Endodermal cell (in vitro differentiated cells): ENCODE measurements around the gene C21orf91. TPM values are rescaled to one million over a fixed set of nuclear protein-coding genes. Genes with fewer than 3 reads are reported as not detected.
A peak's percentile ranks its signal among the peaks of the same experiment; 100 is the strongest.

Source experiments
- DNase-seq: peaks from one replicate; pipeline ENCODE4 v3.0.0-alpha.2; 2017
- H3K27ac ChIP-seq: 2 replicates; pipeline ENCODE4 v1.5.1; 2013; ENCODE audit warnings: mild to moderate bottlenecking, low read depth, low read length, moderate library complexity
- H3K27me3 ChIP-seq: 2 replicates; pipeline ENCODE4 v1.6.1; 2013; ENCODE audit warnings: mild to moderate bottlenecking, low read length, moderate library complexity; ENCODE audit not compliant: insufficient read depth, control insufficient read depth, poor library complexity, severe bottlenecking
- H3K36me3 ChIP-seq: 2 replicates; pipeline ENCODE4 v1.7.0; 2013; ENCODE audit warnings: mild to moderate bottlenecking, low read length, moderate library complexity; ENCODE audit not compliant: control insufficient read depth, insufficient read depth
- H3K4me1 ChIP-seq: one replicate; pipeline ENCODE4 v1.7.0; 2013; ENCODE audit warnings: low read length; ENCODE audit not compliant: control insufficient read depth, insufficient read depth
- H3K4me3 ChIP-seq: 2 replicates; pipeline ENCODE4 v1.5.1; 2013; ENCODE audit warnings: mild to moderate bottlenecking, low read length, moderate library complexity
- H3K9ac ChIP-seq: 2 replicates; pipeline ENCODE4 v1.6.1; 2013; ENCODE audit warnings: mild to moderate bottlenecking, low read length, moderate library complexity; ENCODE audit not compliant: poor library complexity, severe bottlenecking; ENCODE audit errors: extremely low read depth
- H3K9me3 ChIP-seq: 2 replicates; pipeline ENCODE4 v1.6.1; 2013; ENCODE audit warnings: mild to moderate bottlenecking, low read length, moderate library complexity; ENCODE audit not compliant: control insufficient read depth
- H3K27ac Mint-ChIP-seq: 2 replicates; pipeline ENCODE4 v1.8.0; 2020; ENCODE audit warnings: mixed read lengths
- H3K27me3 Mint-ChIP-seq: 2 replicates; pipeline ENCODE4 v1.8.0; 2021; ENCODE audit warnings: mild to moderate bottlenecking, mixed read lengths; ENCODE audit not compliant: insufficient read depth
- H3K36me3 Mint-ChIP-seq: 2 replicates; pipeline ENCODE4 v1.8.0; 2020; ENCODE audit warnings: low read depth, mixed read lengths
- H3K4me1 Mint-ChIP-seq: 2 replicates; pipeline ENCODE4 v1.8.0; 2020; ENCODE audit warnings: mixed read lengths
- H3K4me3 Mint-ChIP-seq: 2 replicates; pipeline ENCODE4 v1.8.0; 2020; ENCODE audit warnings: mild to moderate bottlenecking, moderate library complexity, mixed read lengths
- H3K9me3 Mint-ChIP-seq: 2 replicates; pipeline ENCODE4 v1.8.0; 2020; ENCODE audit warnings: mild to moderate bottlenecking, mixed read lengths
- WGBS, 2 experiments: methylation state at CpG; one replicate each; pipeline versions ENCODE4 v1.1.5 to v1.1.7; 2013; ENCODE audit warnings: missing lambda C conversion rate in 2 of 2, mixed read lengths in 1 of 2; ENCODE audit not compliant: insufficient coverage in 1 of 2, insufficient read length in 1 of 2; 5-methylcytosine and 5-hydroxymethylcytosine counted together
- total RNA-seq, 2 donors: library from RNA; stranded (reverse); fragmentation: NEBNext Ultra II Directional in 1 of 2; extraction: Animal tissue kit (Norgen Biotek cat#: 25700) in 1 of 2; gene quantifications; 2 replicates in 1 of 2; 3 replicates in 1 of 2; pipeline ENCODE4 v1.2.1, GENCODE V29; 2021
- TF ChIP-seq, protein P1 (sequence below): fragments of 200-600 bp; sonication (generic); conservative IDR thresholded peaks from 2 replicates; pipeline ENCODE4 v1.5.0; 2021; ENCODE audit warnings: antibody characterized with exemption, mild to moderate bottlenecking

Gene C21orf91
- total RNA-seq, 2 donors from 2014 or later: 32.3 to 49.5 TPM

DNA sequence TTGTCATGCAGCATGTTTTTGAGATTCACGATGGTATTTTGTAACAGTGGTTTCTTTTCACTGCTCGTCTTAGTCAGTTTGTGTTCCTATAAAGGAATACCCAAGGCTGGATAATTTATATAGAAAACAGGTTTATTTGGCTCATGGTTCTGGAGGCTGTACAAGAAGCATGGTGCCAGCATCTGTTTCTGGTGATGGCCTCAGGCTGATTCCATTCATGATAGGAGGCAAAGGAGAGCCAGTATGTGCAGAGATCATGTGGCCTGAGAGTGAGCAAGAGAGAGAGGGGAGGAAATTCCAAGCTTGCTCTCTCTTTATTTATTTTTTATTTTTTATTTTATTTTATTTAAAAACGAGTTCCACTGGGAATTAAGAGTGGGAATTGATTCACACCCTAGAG lies 2.0 kb upstream of the C21orf91 start:
- H3K9me3 Mint-ChIP-seq: no peaks in the 10 kb centered on the region
- TF ChIP-seq, protein P1, sequence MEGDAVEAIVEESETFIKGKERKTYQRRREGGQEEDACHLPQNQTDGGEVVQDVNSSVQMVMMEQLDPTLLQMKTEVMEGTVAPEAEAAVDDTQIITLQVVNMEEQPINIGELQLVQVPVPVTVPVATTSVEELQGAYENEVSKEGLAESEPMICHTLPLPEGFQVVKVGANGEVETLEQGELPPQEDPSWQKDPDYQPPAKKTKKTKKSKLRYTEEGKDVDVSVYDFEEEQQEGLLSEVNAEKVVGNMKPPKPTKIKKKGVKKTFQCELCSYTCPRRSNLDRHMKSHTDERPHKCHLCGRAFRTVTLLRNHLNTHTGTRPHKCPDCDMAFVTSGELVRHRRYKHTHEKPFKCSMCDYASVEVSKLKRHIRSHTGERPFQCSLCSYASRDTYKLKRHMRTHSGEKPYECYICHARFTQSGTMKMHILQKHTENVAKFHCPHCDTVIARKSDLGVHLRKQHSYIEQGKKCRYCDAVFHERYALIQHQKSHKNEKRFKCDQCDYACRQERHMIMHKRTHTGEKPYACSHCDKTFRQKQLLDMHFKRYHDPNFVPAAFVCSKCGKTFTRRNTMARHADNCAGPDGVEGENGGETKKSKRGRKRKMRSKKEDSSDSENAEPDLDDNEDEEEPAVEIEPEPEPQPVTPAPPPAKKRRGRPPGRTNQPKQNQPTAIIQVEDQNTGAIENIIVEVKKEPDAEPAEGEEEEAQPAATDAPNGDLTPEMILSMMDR: no peak
- H3K9ac ChIP-seq: no peak overlapping the region
- 94 to 100% methylated on average over 2 of the region's 3 CpGs for WGBS, 2 experiments
- peaks cover 7% of the 10 kb centered on the region for H3K4me1 Mint-ChIP-seq
- no peaks in the 10 kb centered on the region for H3K27me3 ChIP-seq
- H3K4me1 ChIP-seq: no peaks in the 10 kb centered on the region
- peaks cover 1% of the 10 kb centered on the region for H3K27me3 Mint-ChIP-seq
- no peak for DNase-seq
- no peaks in the 10 kb centered on the region for H3K9me3 ChIP-seq
- H3K4me3 Mint-ChIP-seq: no peak overlapping the region
- peak overlapping the region; percentile 97 for H3K4me3 ChIP-seq
- H3K36me3 Mint-ChIP-seq: peaks cover 5% of the 10 kb centered on the region
- no peak overlapping the region for H3K27ac Mint-ChIP-seq
- no peak overlapping the region for H3K27ac ChIP-seq
- H3K36me3 ChIP-seq: peaks cover 13% of the 10 kb centered on the region

DNA sequence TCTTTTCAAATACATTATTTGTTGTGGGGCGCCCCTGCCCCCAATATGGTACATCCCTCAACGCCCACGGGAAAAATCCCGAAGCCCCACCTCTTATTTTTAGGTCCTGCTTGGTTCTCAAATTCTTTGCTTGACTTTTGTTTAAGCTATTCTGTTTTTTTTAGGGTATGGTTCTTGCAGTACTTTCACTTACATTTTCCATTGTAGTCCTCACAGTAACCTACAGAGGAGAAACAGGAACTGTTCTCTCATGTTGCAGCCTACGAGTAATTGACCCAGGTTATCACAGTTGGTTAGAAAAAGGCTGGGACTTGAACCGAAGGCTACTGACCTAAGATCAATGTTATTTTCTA lies 697 bp upstream of the C21orf91 start:
- no peak for DNase-seq
- H3K27me3 Mint-ChIP-seq: no peaks in the 10 kb centered on the region

DNA sequence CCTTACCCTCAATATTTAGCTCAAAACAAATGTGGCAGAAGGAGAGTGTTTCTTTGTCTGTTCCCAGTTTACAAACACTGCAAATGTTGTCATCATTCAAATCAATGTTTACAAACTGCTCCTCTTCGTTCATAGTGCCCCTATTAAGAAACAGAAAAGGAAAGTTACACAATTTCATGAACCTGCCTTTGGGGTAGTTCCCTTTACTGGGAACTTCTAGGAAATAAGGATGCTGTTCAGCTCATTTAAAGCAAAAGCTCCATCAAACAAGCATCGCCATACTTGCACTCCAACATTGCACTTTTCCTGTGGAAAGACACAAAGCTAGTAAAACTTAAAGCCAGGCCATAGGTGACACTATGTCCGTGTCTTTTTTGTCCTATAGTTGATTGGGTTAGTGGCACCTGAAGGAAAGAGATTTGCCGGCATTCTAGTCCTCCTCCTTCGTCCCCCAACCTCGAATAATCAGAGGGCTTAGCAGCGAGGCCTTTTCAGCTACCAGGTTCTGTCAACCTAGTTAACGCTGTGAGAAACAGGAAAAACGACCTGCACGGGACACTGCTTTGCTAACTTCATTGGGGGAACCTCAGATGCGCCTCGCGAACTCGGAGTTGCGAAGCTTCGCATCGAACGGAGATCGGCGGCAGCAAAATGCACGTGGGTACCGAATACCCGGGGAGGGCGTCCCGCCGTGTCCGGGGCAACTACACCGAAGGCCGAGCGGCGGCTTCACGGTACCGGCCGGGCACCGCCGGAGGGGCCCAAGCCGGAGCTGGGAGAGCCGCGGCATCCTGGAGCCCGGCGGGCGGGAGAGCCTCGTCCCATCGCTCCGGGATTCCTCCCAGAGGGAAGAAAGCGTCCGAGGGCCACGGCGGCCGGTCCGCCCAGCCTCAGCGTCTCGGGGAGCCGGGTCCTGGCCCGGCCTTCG lies 706 bp downstream of the C21orf91 start:
- H3K27me3 ChIP-seq: no peaks in the 10 kb centered on the region
- 1% methylated on average over 27 to 56 of the region's 56 CpGs for WGBS, 2 experiments
- H3K27me3 Mint-ChIP-seq: no peaks in the 10 kb centered on the region
- H3K36me3 Mint-ChIP-seq: peaks cover 29% of the 10 kb centered on the region
- peaks cover 7% of the 10 kb centered on the region for H3K4me1 Mint-ChIP-seq
- H3K4me3 ChIP-seq: peak overlapping the region; percentile 97
- peak; percentile 80 for DNase-seq
- no peaks in the 10 kb centered on the region for H3K9me3 Mint-ChIP-seq
- peaks cover 40% of the 10 kb centered on the region for H3K36me3 ChIP-seq
- H3K27ac ChIP-seq: peak overlapping the region; percentile 99
- H3K4me1 ChIP-seq: no peaks in the 10 kb centered on the region
- H3K9me3 ChIP-seq: peaks cover 18% of the 10 kb centered on the region
- peak overlapping the region; percentile 90 for H3K4me3 Mint-ChIP-seq
- peak overlapping the region; percentile 96 for H3K9ac ChIP-seq
- TF ChIP-seq, protein P1: no peak
- peak overlapping the region; percentile 96 for H3K27ac Mint-ChIP-seq

More for the DNA sequence above, 697 bp upstream of the C21orf91 start:
- H3K4me3 ChIP-seq: peak overlapping the region; percentile 97
- peak overlapping the region; percentile 99 for H3K27ac ChIP-seq
- peak overlapping the region; percentile 90 for H3K4me3 Mint-ChIP-seq
- H3K4me1 ChIP-seq: no peaks in the 10 kb centered on the region
- H3K9ac ChIP-seq: peak overlapping the region; percentile 96
- peaks cover 15% of the 10 kb centered on the region for H3K36me3 Mint-ChIP-seq
- no peaks in the 10 kb centered on the region for H3K9me3 Mint-ChIP-seq
- peaks cover 7% of the 10 kb centered on the region for H3K4me1 Mint-ChIP-seq
- WGBS, 2 experiments: 17 to 46% methylated on average over 2 to 6 of the region's 6 CpGs
- TF ChIP-seq, protein P1: no peak
- no peaks in the 10 kb centered on the region for H3K27me3 ChIP-seq
- H3K9me3 ChIP-seq: peaks cover 4% of the 10 kb centered on the region
- peak overlapping the region; percentile 99 for H3K27ac Mint-ChIP-seq
- peaks cover 26% of the 10 kb centered on the region for H3K36me3 ChIP-seq
